Measurements from ENCODE around the gene KIRREL1. TPM values are rescaled to one million over a fixed set of nuclear protein-coding genes. Genes with fewer than 3 reads are reported as not detected.

The KIRREL1 gene
- total and polyA plus RNA-seq, 5 donors, result 6.0 to 19.0 (median 14.7) TPM

- Histone ChIP-seq H3K4me3 (ENCODE audit: low read length) (no peak overlapping the region), H3K27ac (ENCODE audit: low read length) (peak overlapping the region; percentile 39), H3K9me3 (ENCODE audit: control insufficient read depth, low read length) (no peaks in the 10 kb centered on the region), H3K4me1 (ENCODE audit: control insufficient read depth, insufficient read depth, low read length) (peaks cover 25% of the 10 kb centered on the region), H3K27me3 (ENCODE audit: control insufficient read depth, insufficient read depth) (no peaks in the 10 kb centered on the region)
- ATAC-seq (no peak), DNase-seq (no peak)
- 45% methylated on average over 15 of the region's 15 CpGs for WGBS
- intact Hi-C loops (cut with DNase I), result no loop called here
Observed at GRCh38 chr1:158007667-158008386, 14.4 kb downstream of the KIRREL1 start.

DNA sequence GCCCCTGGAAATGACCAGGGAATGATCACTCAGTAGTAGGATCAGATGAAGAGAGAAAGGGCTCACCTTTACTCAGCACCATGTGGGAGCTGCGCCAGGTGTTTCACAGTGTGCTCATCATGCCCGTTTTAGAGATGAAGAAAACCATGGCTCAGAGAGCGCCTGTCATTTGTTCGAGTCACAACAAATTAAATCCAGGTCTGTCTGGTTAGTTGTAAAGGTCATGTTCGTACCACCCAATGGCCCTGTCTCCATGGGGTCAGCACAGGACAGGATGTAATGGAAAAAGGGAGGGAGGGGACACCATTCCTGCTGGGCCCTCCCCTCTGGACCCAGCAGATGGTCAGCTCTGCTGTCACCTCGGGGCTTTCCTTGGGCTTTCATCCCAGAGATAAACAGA is 15.2 kb downstream of the KIRREL1 start:
- H3K27me3 ChIP-seq (ENCODE audit: control insufficient read depth, insufficient read depth), result no peaks in the 10 kb centered on the region
- ATAC-seq, result no peak
- intact Hi-C loops (cut with DNase I), result no loop called here
- WGBS, result 56% methylated on average over 6 of the region's 6 CpGs
- no peak for DNase-seq
- no peak overlapping the region for H3K4me3 ChIP-seq (ENCODE audit: low read length)
- no peaks in the 10 kb centered on the region for H3K9me3 ChIP-seq (ENCODE audit: control insufficient read depth, low read length)
- peaks cover 22% of the 10 kb centered on the region for H3K4me1 ChIP-seq (ENCODE audit: control insufficient read depth, insufficient read depth, low read length)
- H3K27ac ChIP-seq (ENCODE audit: low read length), result peak overlapping the region; percentile 11

- no peaks in the 10 kb centered on the region for H3K27me3 ChIP-seq (ENCODE audit: control insufficient read depth, insufficient read depth)
- ATAC-seq (no peak), DNase-seq (no peak)
- intact Hi-C loops (cut with DNase I), result no loop called here
- peaks cover 21% of the 10 kb centered on the region for H3K4me1 ChIP-seq (ENCODE audit: control insufficient read depth, insufficient read depth, low read length)
- peak overlapping the region; percentile 86 for H3K27ac ChIP-seq (ENCODE audit: low read length)
- H3K9me3 ChIP-seq (ENCODE audit: control insufficient read depth, low read length), result no peaks in the 10 kb centered on the region
- WGBS, result 50% methylated on average over 5 of the region's 5 CpGs
- no peak overlapping the region for H3K4me3 ChIP-seq (ENCODE audit: low read length)
Observed at GRCh38 chr1:158011714-158012113, 18.3 kb downstream of the KIRREL1 start.

DNA sequence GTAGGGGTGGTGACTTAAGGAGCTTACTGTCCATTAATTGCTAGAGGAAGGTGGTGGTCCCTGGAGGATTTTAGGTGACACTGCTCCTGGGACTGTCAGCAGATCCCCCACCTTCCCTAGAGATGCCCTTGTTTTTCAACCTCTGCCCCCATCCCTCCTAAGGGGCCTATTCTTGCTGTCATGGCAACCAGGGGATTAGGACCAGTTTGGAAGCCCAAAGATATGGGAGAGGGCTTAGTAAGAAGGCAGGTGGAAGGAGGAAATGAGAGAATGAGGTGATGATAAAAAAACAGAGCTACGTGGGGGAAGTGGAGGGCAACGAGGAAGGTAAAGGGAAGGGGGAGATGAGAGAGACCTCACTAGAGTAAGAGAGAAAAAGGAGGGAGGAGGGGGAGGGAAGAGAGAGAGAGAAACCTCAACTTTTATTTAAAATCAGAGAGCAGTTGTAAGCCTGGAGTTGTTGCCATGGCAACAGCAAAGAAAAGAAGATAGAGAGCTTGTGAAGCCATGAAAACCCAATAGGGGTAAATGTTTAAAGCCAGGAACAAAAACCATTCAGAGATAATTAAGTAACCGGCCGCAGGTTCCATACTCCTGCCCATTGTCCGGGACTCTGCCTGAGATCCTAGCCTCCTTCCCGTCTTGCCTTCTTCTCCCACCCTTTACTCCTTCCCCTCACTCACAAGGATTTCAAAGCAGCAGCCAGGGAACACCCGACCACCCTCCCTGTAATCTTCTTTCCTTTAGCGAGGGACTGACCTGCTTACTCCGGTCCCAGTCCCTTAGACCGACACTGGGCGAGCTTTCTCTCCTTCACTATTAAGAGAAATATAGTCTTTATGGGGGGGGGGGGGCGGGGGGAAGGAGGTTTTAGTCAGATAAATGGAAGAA is 20.6 kb downstream of the KIRREL1 start:
- no peaks in the 10 kb centered on the region for H3K9me3 ChIP-seq (ENCODE audit: control insufficient read depth, low read length)
- ATAC-seq (no peak), DNase-seq (no peak)
- no peak overlapping the region for H3K4me3 ChIP-seq (ENCODE audit: low read length)
- H3K27me3 ChIP-seq (ENCODE audit: control insufficient read depth, insufficient read depth), result no peaks in the 10 kb centered on the region
- 61% methylated on average over 12 of the region's 12 CpGs for WGBS
- no peak overlapping the region for H3K27ac ChIP-seq (ENCODE audit: low read length)
- peaks cover 13% of the 10 kb centered on the region for H3K4me1 ChIP-seq (ENCODE audit: control insufficient read depth, insufficient read depth, low read length)
- intact Hi-C loops (cut with DNase I), result no loop called here

DNA sequence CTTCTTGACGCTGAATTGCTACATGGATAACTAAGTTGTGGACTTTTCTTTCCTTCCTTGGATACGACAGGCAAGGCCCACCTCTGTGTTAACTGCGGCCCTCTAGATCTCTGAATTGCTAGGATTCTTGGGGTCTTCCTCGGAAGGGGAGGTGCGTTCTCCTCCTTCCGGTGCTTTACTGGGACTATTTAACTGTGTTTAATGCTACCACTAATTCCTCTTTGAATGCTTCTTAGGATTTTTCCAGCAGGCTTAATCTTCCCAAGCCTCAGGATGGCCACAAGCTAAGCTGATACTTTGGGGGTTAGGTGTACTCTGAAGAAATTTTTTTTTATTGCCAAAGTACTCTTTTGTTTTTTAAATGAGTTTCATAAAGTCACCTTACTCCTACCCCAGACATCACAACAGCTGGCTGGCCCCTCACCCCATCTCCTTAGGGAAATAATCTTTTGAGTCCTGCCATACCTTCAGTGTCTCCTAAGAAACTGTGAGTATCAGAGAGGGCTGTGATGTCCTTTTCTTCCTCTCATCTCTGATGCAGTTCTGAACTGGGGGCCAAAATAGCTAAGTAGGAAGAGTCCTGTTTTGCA is 21.4 kb downstream of the KIRREL1 start:
- intact Hi-C loops (cut with DNase I), result no loop called here
- DNase-seq, result no peak
- Histone ChIP-seq H3K27ac (ENCODE audit: low read length) (peak overlapping the region; percentile 47), H3K4me1 (ENCODE audit: control insufficient read depth, insufficient read depth, low read length) (peaks cover 13% of the 10 kb centered on the region), H3K9me3 (ENCODE audit: control insufficient read depth, low read length) (no peaks in the 10 kb centered on the region), H3K4me3 (ENCODE audit: low read length) (no peak overlapping the region), H3K27me3 (ENCODE audit: control insufficient read depth, insufficient read depth) (no peaks in the 10 kb centered on the region)
- 68% methylated on average over 6 of the region's 6 CpGs for WGBS
- ATAC-seq, result no peak

DNA sequence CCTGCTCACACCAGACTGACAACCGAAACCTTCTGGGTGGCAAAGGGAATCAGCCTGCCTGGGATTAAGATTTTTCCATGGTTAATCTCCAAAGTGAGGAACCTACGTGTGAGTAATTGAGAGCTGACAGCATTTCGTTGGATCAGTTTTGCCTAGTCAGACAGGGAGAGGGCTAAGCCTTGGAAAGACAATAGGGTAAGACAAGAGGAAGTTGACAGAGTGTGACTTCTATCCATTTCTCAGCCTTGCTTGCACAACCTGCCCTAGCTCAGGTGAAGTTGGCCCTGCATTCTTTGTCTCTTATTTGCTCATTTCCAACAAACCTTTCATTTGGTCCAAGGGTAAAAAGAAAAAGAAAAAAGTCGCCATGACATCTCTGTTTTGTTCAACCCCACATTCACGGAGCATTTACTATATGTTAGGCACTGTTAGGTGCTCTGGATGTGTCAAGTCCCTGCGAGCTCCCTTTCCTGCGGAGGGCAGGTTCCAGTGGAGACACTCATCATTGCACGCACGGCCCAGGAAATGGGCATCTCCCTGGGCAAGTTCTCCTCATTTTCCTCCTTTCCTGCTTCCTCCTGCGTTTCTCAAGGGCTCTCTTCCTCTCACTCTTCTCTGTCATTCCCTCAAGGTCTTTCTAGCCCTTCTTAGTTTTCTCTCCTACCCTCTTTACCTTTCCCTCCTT is 23.3 kb downstream of the KIRREL1 start:
- ATAC-seq (no peak), DNase-seq (no peak)
- Histone ChIP-seq H3K27ac (ENCODE audit: low read length) (peak overlapping the region; percentile 45), H3K27me3 (ENCODE audit: control insufficient read depth, insufficient read depth) (no peaks in the 10 kb centered on the region), H3K9me3 (ENCODE audit: control insufficient read depth, low read length) (no peaks in the 10 kb centered on the region), H3K4me3 (ENCODE audit: low read length) (no peak overlapping the region), H3K4me1 (ENCODE audit: control insufficient read depth, insufficient read depth, low read length) (peaks cover 14% of the 10 kb centered on the region)
- WGBS, result 67% methylated on average over 10 of the region's 10 CpGs
- intact Hi-C loops (cut with DNase I), result no loop called here

DNA sequence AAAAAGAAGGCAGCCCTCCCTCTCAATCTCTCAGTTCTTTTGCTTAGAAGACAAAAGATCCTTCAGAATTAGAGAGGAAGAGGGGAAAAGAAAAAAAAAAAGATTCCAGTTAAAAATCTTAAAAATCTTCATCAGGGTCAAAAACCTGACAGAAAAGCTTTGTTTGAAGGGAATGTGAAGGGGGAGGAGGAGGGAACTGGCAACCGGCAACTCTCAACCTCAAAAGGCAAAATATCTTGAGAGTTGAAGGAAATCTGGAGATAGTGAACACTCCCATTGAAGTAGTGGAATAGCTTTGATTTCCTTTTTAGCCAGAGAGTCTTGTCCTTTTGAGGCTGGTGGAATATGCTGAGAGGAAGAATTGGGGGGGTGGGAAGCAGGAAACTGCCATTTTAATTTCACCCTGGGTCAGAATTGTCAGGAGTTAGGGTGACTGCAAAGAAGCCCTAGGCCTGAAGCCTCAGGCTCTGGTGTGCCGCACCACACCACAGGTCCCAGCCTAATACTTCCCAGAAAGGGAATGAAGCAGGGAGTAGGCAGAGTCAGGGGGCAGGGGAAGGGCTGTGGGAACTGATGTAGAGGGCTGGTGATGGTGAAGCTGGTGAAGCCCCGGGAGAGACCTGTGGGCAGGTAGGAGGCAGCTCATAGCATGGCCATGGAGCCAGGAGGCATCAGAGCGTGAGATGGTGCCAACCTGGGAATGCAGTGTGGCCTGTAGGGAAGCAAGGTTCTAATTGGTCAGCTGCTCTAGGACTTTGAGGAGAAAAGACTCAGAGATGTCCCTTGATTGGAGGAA is 24.6 kb downstream of the KIRREL1 start:
- Histone ChIP-seq H3K9me3 (ENCODE audit: control insufficient read depth, low read length) (no peaks in the 10 kb centered on the region), H3K27ac (ENCODE audit: low read length) (peak overlapping the region; percentile 85), H3K4me1 (ENCODE audit: control insufficient read depth, insufficient read depth, low read length) (peaks cover 21% of the 10 kb centered on the region), H3K4me3 (ENCODE audit: low read length) (no peak overlapping the region), H3K27me3 (ENCODE audit: control insufficient read depth, insufficient read depth) (no peaks in the 10 kb centered on the region)
- no peak for DNase-seq
- no peak for ATAC-seq
- intact Hi-C loops (cut with DNase I), result no loop called here
- 74% methylated on average over 4 of the region's 4 CpGs for WGBS

- peak overlapping the region; percentile 85 for H3K27ac ChIP-seq (ENCODE audit: low read length)
- peak overlapping the region; percentile 9 for H3K4me3 ChIP-seq (ENCODE audit: low read length)
- peak in 1 of 3 donors; percentile 51 for DNase-seq
- H3K4me1 ChIP-seq (ENCODE audit: control insufficient read depth, insufficient read depth, low read length), result peaks cover 21% of the 10 kb centered on the region
- H3K27me3 ChIP-seq (ENCODE audit: control insufficient read depth, insufficient read depth), result no peaks in the 10 kb centered on the region
- WGBS, result 19% methylated on average over 4 of the region's 4 CpGs
- ATAC-seq, result peak; percentile 85 to 90
- intact Hi-C loops (cut with DNase I), result no loop called here
- H3K9me3 ChIP-seq (ENCODE audit: control insufficient read depth, low read length), result no peaks in the 10 kb centered on the region
Observed at GRCh38 chr1:158019171-158019868, 25.9 kb downstream of the KIRREL1 start.

GRCh38 chr1:158020259-158020885 is 26.9 kb downstream of the KIRREL1 start:
- DNase-seq (no peak), ATAC-seq (no peak)
- WGBS, result 61% methylated on average over 4 of the region's 4 CpGs
- H3K27ac ChIP-seq (ENCODE audit: low read length), result peak overlapping the region; percentile 85
- H3K4me1 ChIP-seq (ENCODE audit: control insufficient read depth, insufficient read depth, low read length), result peaks cover 30% of the 10 kb centered on the region
- H3K4me3 ChIP-seq (ENCODE audit: low read length), result peak overlapping the region; percentile 9
- H3K9me3 ChIP-seq (ENCODE audit: control insufficient read depth, low read length), result no peaks in the 10 kb centered on the region
- no peaks in the 10 kb centered on the region for H3K27me3 ChIP-seq (ENCODE audit: control insufficient read depth, insufficient read depth)
- intact Hi-C loops (cut with DNase I), result no loop called here
